ENCODE data around the gene POLR3GL. TPM values are rescaled to one million over a fixed set of nuclear protein-coding genes. Genes with fewer than 3 reads are reported as not detected.

Gene POLR3GL
- total RNA-seq, 1 experiment from 2014 or later: 7.9 TPM

DNA sequence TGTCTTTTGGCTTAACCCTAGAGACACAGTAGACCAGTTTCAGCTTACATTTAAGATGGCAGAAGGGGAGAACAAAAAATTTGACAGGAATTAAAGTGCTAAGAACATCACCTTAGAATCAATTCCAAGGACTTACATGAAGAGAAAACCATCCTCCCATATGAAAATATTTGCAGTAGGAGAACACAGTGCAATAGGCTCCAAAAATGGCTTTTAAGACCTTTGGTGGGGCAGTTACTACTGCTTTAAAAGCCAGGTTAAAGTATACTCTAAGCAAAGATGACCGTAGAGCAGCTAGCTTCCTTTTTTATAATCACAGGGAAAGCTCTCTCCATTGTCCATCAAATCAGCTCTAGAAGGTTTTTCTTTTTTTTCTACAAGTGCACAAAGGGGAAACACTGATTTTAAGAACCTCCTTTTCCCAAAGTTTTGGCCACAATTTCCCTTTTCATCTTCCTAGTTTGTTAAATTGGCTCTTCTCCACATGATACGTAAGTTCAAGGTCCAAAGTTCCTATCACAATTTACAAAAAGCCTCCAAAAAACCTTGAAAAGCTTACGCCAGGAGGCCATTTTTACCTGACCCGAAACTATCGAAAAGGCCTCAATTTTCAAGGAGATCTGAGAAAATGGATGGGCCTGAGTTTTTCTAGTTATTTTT is 28.6 kb downstream of the POLR3GL start:
- peak overlapping the region in 1 of 3 experiments; percentile 96; a peak in 2 of 7 replicates for H3K27ac Mint-ChIP-seq
- no peak overlapping the region for H2BK5ac ChIP-seq (ENCODE audit: insufficient read length, low read length)
- H3K79me1 ChIP-seq (ENCODE audit: insufficient read depth, low read depth, low read length, poor library complexity, severe bottlenecking): peaks cover 7% of the 10 kb centered on the region
- H3K9me3 Mint-ChIP-seq: peaks cover 0 to 3% of the 10 kb centered on the region in 2 experiments; a peak in 2 of 5 replicates
- peaks cover 32 to 43% (median 32%) of the 10 kb centered on the region in 3 experiments for H3K36me3 Mint-ChIP-seq (ENCODE audit: insufficient read depth in 1 of 3, low read depth in 3 of 3)
- H3T11ph ChIP-seq (ENCODE audit: low read length): no peak overlapping the region
- peak overlapping the region; percentile 25 to 87; a peak in 1 of 5 replicates for H3K4me3 Mint-ChIP-seq
- H3K27me3 ChIP-seq (ENCODE audit: insufficient read depth, low read length): no peaks in the 10 kb centered on the region
- no peak overlapping the region for H4K8ac ChIP-seq (replicated peaks; ENCODE audit: insufficient read length, low read depth, low read length)
- H3K9ac ChIP-seq (ENCODE audit: extremely low read depth, insufficient read length, low read length): no peak overlapping the region
- no peak overlapping the region for H4K5ac ChIP-seq (ENCODE audit: insufficient read length, low read depth, low read length)
- H3K18ac ChIP-seq (ENCODE audit: insufficient read length, low read depth, low read length): no peak overlapping the region
- no peak for DNase-seq
- H3K27me3 Mint-ChIP-seq (ENCODE audit: low read depth): no peaks in the 10 kb centered on the region
- no CpG with 5 or more reads among the region's 5 CpGs for WGBS (ENCODE audit: extremely low coverage, insufficient read length, low lambda C conversion rate)
- no peak overlapping the region for H3K4ac ChIP-seq (ENCODE audit: low read depth, low read length)
- no peak overlapping the region for H2BK120ac ChIP-seq (ENCODE audit: low read depth, low read length, poor library complexity, severe bottlenecking)
- H3K56ac ChIP-seq (ENCODE audit: insufficient read length, low read depth, low read length): no peak overlapping the region
- no peak overlapping the region for H2AFZ ChIP-seq (ENCODE audit: low read length)
- no peak overlapping the region for H3K23ac ChIP-seq (ENCODE audit: insufficient read length, low read depth, low read length)
- H3K4me2 ChIP-seq (ENCODE audit: insufficient read depth, insufficient read length, low read length): peak overlapping the region; percentile 92
- TF ChIP-seq CTCF (conservative IDR thresholded peaks at IDR 0.05): no peak
- no peak overlapping the region for H2BK15ac ChIP-seq (ENCODE audit: low read depth, low read length)
- no peaks in the 10 kb centered on the region for H4K20me1 ChIP-seq (ENCODE audit: control insufficient read depth, insufficient read depth, insufficient read length)
- H3K4me1 ChIP-seq (ENCODE audit: insufficient read depth, low read length): peaks cover under 1% of the 10 kb centered on the region; the same call in 1 of the 2 replicates
- no peak overlapping the region for H3K27ac ChIP-seq (ENCODE audit: insufficient read length, low read depth, low read length)
- no peak overlapping the region for H2AK5ac ChIP-seq (ENCODE audit: insufficient read length, low read length)
- no peak overlapping the region for H4K91ac ChIP-seq (ENCODE audit: insufficient read length, low read depth, low read length)
- peaks cover 3% of the 10 kb centered on the region; the same call in 1 of the 2 replicates for H3K79me2 ChIP-seq (ENCODE audit: insufficient read depth, low read length)
- peaks cover 19% of the 10 kb centered on the region for H3K23me2 ChIP-seq (ENCODE audit: insufficient read length, low read depth, low read length, poor library complexity, severe bottlenecking)
- H2BK12ac ChIP-seq (ENCODE audit: insufficient read length, low read depth, low read length): no peak overlapping the region
- H3K9me3 ChIP-seq (ENCODE audit: control insufficient read depth, low read depth, low read length): no peaks in the 10 kb centered on the region
- peaks cover 37 to 47% of the 10 kb centered on the region in 2 experiments for H3K4me1 Mint-ChIP-seq
- no peak overlapping the region for H2BK20ac ChIP-seq (ENCODE audit: low read depth, low read length, poor library complexity, severe bottlenecking)
- H3K14ac ChIP-seq (ENCODE audit: insufficient read depth, low read length): no peak overlapping the region

Data from H9 (cell line).